C4-2B (cell line): ENCODE data around the gene THOP1.

Experiments
- H3K27ac ChIP-seq: fragments of 450-650 bp; 2 replicates; pipeline ENCODE4 v1.5.1; 2017
- CTCF ChIP-seq: fragments of 450-650 bp; conservative IDR thresholded peaks from 2 replicates; pipeline ENCODE4 v1.5.1; 2017; ENCODE audit warnings: mild to moderate bottlenecking
- ZFX ChIP-seq: fragments of 450-650 bp; IDR thresholded peaks from 2 replicates; pipeline ENCODE4 v1.6.1; 2017

Gene THOP1

GRCh38 chr19:2803486-2804155 lies 18.3 kb downstream of the THOP1 start:
- TF ChIP-seq ZFX: no peak
- TF ChIP-seq CTCF: no peak
- H3K27ac ChIP-seq: no peak overlapping the region

GRCh38 chr19:2804156-2805004 lies 19.1 kb downstream of the THOP1 start:
- H3K27ac ChIP-seq: no peak overlapping the region

GRCh38 chr19:2805261-2805900 lies 20.1 kb downstream of the THOP1 start:
- TF ChIP-seq CTCF (no peak), ZFX (no peak)
- H3K27ac ChIP-seq: no peak overlapping the region

More at GRCh38 chr19:2804156-2805004, 19.1 kb downstream of the THOP1 start:
- no peak for TF ChIP-seq ZFX
- TF ChIP-seq CTCF: no peak

GRCh38 chr19:2805991-2806649 lies 20.8 kb downstream of the THOP1 start:
- no peak overlapping the region for H3K27ac ChIP-seq
- TF ChIP-seq ZFX: no peak
- no peak for TF ChIP-seq CTCF

GRCh38 chr19:2806736-2807378 lies 21.6 kb downstream of the THOP1 start:
- no peak overlapping the region for H3K27ac ChIP-seq
- TF ChIP-seq ZFX: no peak
- TF ChIP-seq CTCF: no peak

- no peak overlapping the region for H3K27ac ChIP-seq
- TF ChIP-seq CTCF (no peak), ZFX (no peak)
These were observed 22.3 kb downstream of the THOP1 start for GRCh38 chr19:2807379-2808128.
